AG20443 (cell line): ENCODE measurements around the gene UCHL5.

Experiments used
- DNase-seq: peaks from one replicate; pipeline ENCODE4 v3.0.0; 2012; ENCODE audit warnings: low spot score, mixed read lengths

Gene UCHL5

GRCh38 chr1:192966073-192966472 lies 93.1 kb downstream of the UCHL5 start:
- DNase-seq, result no peak

GRCh38 chr1:192962901-192963300 lies 96.3 kb downstream of the UCHL5 start:
- DNase-seq, result no peak
